ENCODE data around the gene MTA1.
A peak's percentile ranks its signal among the peaks of the same experiment; 100 is the strongest.

Gene MTA1

DNA sequence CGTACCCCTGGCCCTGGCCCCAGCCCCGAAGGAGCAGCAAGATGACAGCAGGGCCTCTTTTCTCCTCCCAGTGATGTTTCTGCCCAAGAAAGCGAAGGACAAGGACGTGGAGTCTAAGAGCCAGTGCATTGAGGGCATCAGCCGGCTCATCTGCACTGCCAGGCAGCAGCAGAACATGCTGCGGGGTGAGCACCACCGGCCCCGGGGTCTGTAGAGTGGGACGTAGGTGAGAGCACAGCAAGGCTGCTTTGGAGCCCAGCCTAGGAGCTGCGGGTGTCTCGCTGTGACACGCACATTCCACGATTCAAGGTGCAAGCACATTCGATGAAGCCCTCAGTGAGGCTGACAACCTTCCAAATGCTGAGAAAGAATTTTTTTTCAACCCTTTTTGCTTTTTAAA is 26.5 kb upstream of the MTA1 start:
- H3K36me3 ChIP-seq = no peaks in the 10 kb centered on the region
- H3K27me3 ChIP-seq = no peaks in the 10 kb centered on the region
- peaks cover 29 to 31% of the 10 kb centered on the region in 2 experiments for H3K4me1 ChIP-seq (ENCODE audit: control insufficient read depth in 1 of 2, insufficient read depth in 1 of 2, low read depth in 1 of 2, low read length in 1 of 2)
- H3K27ac ChIP-seq = no peak overlapping the region
- H3K4me3 ChIP-seq (ENCODE audit: low read depth in 1 of 2, low read length in 1 of 2) = no peak overlapping the region
- no peaks in the 10 kb centered on the region for H3K9me3 ChIP-seq
- TF ChIP-seq, protein P1, sequence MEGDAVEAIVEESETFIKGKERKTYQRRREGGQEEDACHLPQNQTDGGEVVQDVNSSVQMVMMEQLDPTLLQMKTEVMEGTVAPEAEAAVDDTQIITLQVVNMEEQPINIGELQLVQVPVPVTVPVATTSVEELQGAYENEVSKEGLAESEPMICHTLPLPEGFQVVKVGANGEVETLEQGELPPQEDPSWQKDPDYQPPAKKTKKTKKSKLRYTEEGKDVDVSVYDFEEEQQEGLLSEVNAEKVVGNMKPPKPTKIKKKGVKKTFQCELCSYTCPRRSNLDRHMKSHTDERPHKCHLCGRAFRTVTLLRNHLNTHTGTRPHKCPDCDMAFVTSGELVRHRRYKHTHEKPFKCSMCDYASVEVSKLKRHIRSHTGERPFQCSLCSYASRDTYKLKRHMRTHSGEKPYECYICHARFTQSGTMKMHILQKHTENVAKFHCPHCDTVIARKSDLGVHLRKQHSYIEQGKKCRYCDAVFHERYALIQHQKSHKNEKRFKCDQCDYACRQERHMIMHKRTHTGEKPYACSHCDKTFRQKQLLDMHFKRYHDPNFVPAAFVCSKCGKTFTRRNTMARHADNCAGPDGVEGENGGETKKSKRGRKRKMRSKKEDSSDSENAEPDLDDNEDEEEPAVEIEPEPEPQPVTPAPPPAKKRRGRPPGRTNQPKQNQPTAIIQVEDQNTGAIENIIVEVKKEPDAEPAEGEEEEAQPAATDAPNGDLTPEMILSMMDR (IDR thresholded peaks at IDR 0.05) = no peak

DNA sequence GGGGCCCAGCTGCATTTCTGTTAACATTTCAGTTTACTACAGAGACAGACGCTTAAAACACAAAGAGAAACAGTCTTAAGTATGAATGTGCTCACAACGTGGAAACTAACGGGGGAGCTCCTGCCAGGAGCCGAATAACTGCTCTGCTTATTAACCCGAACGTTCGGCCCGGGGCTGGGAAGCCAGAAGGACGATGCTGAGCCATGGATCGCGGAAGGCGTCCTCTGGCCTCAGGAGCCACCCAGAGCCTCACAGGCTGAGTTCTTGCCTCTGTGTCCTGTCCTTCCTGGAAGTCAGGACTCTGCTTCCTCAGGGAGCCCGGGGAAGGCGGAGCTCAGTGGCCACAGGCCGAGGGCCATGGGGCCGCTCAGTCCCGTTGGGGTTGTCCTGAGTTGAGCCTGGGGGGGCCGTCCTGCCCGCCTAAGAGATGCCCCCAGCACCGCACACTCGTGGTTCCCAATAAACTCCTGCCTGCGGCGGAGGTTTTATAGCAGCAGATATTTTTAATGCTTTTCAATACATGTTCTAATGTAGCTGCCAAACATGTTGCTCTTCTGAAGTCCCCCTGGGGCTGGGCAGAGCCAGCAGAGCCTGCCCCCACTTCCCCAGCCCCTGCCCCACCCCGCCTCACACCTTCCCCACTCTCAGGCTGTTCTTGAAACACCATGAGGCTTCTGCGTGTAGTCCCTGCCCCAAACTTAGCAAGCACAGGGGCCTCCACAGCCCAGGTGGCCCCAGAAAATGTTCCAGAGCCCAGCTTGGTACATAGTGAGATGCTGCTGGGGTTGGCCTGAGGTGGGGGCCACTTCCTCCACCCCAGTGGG is 24.7 kb upstream of the MTA1 start:
- Histone ChIP-seq H3K9me3 (no peaks in the 10 kb centered on the region), H3K36me3 (no peaks in the 10 kb centered on the region), H3K27me3 (no peaks in the 10 kb centered on the region), H3K4me3 (ENCODE audit: low read depth in 1 of 2, low read length in 1 of 2) (no peak overlapping the region), H3K4me1 (ENCODE audit: control insufficient read depth in 1 of 2, insufficient read depth in 1 of 2, low read depth in 1 of 2, low read length in 1 of 2) (peaks cover 30 to 38% of the 10 kb centered on the region in 2 experiments), H3K27ac (peak overlapping the region; percentile 8)
- TF ChIP-seq, protein P1 (IDR thresholded peaks at IDR 0.05) = no peak

DNA sequence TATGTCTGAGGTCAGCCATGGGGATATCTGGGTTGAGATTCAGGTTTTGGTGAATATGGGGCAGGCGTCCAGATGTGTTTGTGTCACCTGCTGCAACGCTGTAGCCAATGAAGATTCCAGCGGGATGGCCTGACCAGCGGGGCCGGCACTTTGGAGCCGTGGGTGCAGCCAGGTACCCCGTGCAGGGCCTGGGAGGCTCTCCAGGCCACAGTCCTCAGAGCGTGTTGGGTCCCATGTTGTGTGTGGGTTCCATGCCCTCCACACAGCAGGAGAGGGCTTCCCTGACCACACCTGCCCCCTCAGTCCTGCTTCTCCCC is 24.1 kb upstream of the MTA1 start:
- TF ChIP-seq, protein P1 (IDR thresholded peaks at IDR 0.05) = no peak
- H3K36me3 ChIP-seq = peaks cover under 1% of the 10 kb centered on the region
- H3K4me1 ChIP-seq (ENCODE audit: control insufficient read depth in 1 of 2, insufficient read depth in 1 of 2, low read depth in 1 of 2, low read length in 1 of 2) = peaks cover 24 to 33% of the 10 kb centered on the region in 2 experiments
- no peaks in the 10 kb centered on the region for H3K9me3 ChIP-seq
- no peak overlapping the region for H3K4me3 ChIP-seq (ENCODE audit: low read depth in 1 of 2, low read length in 1 of 2)
- no peak overlapping the region for H3K27ac ChIP-seq
- H3K27me3 ChIP-seq = no peaks in the 10 kb centered on the region

DNA sequence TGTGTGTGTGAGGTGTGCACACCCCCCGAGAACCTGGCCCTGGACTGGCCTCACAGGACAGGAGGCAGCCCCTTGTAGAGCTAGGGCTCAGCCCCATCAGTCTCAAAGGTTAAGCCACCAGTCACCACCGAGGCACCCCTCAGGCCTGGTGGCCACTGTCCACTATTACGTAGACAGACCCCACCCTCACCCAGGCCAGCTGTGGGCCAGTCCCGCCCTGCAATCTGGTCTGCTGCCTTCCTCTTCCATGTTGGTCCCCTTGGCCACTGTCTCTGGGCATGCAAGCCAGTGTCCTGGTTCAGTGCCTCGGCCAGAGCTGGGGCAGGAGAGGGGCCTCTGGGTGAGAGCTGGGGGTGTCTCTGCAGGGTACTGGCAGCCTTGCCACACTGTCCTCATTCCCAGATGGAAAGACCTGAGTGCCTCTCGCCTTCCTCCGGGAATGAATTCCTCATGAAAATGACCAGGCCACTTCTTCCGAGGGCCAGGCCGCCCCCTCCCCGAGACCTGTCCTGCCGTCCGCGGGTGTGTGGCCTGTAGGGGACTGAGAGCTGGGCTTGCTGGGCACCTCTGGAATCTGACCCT is 22.2 kb upstream of the MTA1 start:
- Histone ChIP-seq H3K4me1 (ENCODE audit: control insufficient read depth in 1 of 2, insufficient read depth in 1 of 2, low read depth in 1 of 2, low read length in 1 of 2) (peaks cover 23 to 32% of the 10 kb centered on the region in 2 experiments), H3K9me3 (no peaks in the 10 kb centered on the region), H3K27ac (peak overlapping the region; percentile 86), H3K27me3 (no peaks in the 10 kb centered on the region), H3K4me3 (ENCODE audit: low read depth in 1 of 2, low read length in 1 of 2) (peak overlapping the region; percentile 82 to 97), H3K36me3 (peaks cover 7% of the 10 kb centered on the region)
- TF ChIP-seq, protein P1 (IDR thresholded peaks at IDR 0.05) = no peak

DNA sequence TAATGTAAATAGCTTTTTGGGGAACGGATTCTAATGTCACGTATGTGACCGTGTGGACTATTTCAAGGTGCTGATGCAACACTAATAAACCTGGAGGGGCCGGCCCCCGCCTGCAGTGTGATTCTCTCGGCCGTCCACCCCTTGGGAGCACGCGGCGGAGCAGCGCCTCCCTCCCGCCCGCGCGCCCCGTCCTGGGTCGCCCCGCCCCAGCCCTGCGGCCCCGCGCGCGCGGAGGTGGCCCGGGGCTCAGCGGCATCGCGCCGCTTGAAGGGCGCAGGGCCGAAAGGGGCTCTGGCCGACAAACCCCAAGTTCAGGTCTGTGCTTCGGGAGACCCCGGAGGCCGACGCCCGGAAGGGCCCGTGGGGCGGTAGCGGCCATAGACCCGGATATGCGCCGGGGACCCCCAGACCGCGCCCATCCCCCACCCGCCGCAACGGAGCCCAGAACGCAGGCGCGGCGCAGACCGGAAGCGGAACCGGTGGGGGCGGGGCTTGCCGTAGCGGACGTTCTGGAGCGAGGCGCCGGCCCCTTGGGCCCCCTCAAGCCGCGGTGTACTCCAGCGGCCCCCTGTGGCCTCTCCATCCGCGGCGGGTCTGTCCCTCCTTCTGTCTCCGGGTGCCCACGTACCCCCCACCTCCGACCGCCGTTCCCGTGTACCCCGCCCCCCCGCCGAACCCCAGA is 21.4 kb upstream of the MTA1 start, which contains the start of gene TEX22:
TEX22 (plus strand) TSS at position 495 of the 682 bp plus-strand sequence. CDS start 803 bp downstream, outside the sequence.
- Histone ChIP-seq H3K36me3 (peaks cover 7% of the 10 kb centered on the region), H3K27ac (peak within 1 kb of the TSS; percentile 86), H3K9me3 (no peaks in the 10 kb centered on the region), H3K27me3 (no peaks in the 10 kb centered on the region), H3K4me3 (ENCODE audit: low read depth in 1 of 2, low read length in 1 of 2) (peak within 1 kb of the TSS; percentile 82 to 97), H3K4me1 (ENCODE audit: control insufficient read depth in 1 of 2, insufficient read depth in 1 of 2, low read depth in 1 of 2, low read length in 1 of 2) (peaks cover 23 to 32% of the 10 kb centered on the region in 2 experiments)
- TF ChIP-seq, protein P1 (IDR thresholded peaks at IDR 0.05) = peak; percentile 22
